Measurements from ENCODE around the gene SFSWAP.
"Not testable (repeated sequence)": the region's sequence is repeated elsewhere in the genome, so short reads cannot be mapped to it uniquely, and the experiment has no call there.

Gene SFSWAP

DNA sequence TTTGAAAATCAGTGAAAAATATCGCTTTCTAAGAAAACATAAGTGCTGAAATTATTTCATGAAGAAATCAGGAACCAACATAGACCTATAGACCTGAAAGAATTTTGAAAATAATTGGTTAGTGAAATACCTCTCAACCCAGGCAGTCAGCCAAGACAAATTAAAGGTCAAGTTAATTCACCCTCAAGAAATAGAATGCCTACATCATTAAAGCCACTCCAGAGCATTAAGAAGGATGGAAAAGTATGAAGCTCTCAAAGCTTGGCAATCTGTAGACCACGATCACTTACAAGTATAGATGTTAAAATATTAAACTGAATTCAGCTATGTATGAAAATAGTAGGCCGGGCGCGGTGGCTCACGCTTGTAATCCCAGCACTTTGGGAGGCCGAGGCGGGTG lies 48.3 kb downstream of the SFSWAP start:
- DNase-seq (ENCODE audit: low read depth) = no peak

DNA sequence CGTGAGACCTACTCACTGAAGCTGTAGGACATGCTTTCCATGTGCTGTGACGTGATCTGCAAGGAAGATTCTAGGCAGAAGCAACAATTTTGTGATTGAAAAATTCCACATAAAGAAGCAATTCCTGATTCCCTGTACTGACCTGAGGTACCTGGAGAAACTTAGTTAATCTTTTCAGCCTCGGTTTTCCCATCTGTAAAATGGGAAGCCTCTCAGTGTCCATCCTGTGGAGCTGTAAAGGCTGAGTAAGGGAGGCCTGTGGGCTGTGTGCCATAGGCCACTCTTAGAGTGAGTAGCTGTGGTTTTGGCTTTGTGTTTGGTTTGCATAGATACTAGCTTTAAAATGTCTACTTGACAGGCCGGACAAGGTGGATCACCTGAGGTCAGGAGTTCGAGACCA lies 50.7 kb downstream of the SFSWAP start:
- DNase-seq (ENCODE audit: low read depth) = no peak

DNA sequence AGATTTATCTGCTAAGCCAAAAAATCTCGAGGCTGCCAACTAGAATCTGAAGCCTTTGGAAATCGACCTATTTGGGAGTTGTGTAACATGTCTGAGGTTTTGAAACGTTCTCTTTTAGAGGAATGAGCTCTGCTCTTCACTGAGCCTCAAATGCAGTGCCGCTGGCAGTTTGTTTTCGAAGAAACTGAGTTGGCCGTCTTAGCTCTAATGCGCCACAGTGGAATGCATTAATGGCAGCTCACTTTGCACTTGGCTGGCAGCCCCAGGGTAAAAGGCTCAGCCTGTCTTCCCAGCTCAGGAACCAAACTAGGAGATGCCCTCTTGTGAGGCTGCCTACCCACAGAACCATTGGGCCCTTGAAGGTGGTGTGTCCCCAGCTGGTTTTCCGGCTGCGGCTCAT lies 53.8 kb downstream of the SFSWAP start:
- no peak for DNase-seq (ENCODE audit: low read depth)

DNA sequence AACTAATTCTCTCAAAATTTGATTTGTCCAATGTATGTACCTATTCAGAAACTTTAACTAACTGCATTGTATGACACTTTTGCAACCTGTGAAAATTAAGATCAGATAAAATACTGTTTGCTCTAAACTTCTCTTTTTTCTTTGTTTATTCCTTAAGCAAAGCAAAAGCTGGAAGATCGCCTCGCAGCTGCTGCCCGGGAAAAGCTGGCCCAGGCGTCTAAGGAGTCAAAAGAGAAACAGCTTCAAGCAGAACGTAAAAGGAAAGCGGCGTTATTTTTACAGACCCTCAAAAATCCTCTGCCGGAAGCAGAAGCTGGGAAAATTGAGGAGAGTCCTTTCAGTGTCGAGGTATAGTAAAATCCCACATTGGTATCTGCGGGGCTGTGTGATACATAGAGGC lies 55.1 kb downstream of the SFSWAP start:
- DNase-seq (ENCODE audit: low read depth) = no peak

DNA sequence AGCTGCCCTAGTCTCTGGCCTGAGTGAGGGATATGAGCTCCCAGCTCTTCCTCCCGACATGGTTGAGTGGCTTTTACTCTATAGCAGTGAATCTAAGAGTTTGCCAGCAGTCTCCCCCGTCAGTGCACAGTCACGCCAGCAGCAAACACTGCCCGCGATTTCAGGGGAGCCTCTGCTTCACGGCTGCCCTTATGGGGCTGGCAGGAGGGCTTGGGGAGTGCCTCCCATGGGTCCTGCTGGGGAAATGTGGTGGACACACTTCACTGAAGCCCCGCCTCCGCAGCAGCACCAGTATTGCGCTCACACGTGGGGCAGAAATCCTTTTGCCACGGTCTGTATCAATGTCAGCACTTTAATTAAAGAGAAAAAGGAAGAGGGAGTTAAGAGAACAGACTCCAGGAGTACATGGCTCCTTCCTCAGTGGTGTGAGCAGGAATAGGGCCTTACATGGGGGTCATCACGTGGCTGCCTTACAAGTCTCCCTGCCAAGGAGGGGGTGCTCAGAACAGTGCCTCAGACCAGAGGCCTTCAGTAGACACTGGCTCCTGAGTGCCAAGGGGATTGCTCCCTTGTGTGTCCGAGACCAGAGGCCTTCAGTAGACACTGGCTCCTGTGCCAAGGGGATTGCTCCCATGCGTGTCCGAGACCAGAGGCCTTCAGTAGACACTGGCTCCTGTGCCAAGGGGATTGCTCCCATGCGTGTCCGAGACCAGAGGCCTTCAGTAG lies 55.7 kb downstream of the SFSWAP start:
- DNase-seq (ENCODE audit: low read depth) = no peak

DNA sequence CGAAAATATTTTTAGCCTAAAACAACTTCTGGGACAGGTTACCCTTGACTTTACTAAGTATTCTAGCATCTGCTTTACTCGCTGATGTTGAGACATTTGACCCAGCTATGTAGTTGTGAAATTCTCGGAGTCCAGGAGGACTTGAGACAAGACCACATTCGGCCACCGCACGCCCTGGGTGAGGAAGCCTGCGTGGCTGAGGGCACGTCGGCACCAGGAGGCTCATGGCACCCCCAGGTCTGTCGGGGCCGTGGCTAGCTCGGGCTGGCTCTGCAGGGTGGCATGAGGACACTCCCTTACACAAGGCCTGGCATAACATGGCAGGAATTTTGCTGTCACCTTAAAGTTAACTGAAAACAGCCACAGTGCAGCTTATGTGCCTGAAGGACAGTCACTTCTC lies 59.2 kb downstream of the SFSWAP start:
- no peak for DNase-seq (ENCODE audit: low read depth)

DNA sequence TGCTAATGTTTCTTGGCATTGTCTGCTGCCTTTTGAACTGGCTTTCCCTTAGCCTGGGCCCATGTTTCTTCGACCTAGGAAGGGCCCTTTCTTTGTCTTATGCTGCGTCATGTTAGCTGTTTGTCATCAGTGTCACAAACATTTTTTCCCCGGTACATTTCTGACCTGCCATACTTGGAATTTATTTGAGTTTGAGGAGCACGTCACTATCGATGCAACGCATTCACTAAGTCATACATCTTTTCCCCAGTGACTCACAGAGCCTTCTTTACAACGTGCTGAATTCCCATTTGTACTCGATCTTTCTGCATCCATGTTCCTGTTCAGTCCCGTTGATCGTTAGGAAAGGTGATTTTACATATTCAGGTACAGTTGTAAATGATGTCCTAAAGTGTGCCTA lies 61.1 kb downstream of the SFSWAP start:
- no peak for DNase-seq (ENCODE audit: low read depth)

DNA sequence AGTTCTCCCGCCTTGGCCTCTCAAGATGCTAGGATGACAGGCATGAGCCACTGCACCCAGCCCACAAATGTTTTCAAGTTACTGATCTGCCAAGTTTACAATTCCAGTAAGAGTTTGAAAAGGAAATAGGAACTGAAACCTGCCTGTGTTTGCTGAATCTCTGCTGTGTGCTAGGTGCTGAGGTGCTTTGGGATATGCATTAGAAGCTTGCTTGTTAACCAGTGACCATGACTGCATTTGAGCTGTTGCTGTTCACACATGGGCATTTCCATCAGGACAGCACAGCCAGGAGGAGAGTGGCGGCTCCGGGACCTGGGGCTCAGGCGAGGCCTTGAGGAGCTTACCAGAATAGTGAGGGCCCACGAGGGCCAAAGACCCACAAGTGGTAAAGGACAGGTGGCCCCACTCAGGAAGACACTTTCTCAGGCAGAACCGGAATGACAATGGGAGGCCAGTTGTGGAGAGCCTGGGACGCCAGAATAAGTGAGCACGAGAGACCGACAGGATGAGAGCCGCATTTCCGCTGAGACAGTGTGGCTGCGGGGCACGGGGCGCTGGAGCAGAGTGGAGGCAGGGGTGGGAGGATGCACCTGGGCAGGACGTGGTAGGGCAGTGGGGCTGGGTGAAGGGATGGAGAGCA lies 62.8 kb downstream of the SFSWAP start:
- no peak for DNase-seq (ENCODE audit: low read depth)

DNA sequence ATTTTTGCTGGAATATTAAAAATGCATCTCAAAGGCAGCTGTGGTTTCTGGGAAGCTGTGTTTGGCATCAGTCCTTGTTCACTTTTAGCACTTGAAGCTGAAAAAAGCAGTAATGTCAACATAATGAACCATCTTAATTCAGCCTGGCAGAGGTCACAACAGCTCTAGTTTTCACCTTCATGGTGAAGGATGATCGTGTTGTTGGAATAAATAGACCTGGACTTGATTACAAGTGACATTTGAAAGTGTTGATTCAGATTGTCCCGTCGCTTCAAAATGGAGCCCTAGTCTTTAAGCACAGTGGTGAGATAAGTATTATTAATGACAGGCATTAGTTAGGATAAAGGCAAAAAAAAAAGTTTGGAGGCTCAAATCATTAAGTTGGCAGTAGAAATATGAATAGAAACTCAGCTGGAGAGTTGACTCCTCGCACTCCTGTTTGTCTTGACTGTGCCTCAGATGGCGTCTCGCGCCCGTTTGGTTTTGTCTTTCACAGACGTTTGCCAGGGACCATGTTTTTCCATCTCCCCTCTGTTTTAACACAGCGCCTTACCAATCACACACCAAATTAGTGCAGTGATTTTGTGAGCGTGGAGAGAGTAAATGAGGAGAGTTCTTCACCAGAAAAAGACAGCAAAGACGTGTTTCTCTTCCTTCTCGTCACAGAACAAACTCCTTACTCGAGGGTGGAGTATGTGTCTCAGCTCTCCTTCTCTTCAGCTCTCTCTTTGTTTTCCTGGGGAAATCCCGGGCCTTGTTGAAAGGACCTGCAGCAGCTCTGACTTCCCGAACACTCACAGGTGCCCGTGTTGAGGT lies 63.9 kb downstream of the SFSWAP start:
- DNase-seq (ENCODE audit: low read depth) = no peak

DNA sequence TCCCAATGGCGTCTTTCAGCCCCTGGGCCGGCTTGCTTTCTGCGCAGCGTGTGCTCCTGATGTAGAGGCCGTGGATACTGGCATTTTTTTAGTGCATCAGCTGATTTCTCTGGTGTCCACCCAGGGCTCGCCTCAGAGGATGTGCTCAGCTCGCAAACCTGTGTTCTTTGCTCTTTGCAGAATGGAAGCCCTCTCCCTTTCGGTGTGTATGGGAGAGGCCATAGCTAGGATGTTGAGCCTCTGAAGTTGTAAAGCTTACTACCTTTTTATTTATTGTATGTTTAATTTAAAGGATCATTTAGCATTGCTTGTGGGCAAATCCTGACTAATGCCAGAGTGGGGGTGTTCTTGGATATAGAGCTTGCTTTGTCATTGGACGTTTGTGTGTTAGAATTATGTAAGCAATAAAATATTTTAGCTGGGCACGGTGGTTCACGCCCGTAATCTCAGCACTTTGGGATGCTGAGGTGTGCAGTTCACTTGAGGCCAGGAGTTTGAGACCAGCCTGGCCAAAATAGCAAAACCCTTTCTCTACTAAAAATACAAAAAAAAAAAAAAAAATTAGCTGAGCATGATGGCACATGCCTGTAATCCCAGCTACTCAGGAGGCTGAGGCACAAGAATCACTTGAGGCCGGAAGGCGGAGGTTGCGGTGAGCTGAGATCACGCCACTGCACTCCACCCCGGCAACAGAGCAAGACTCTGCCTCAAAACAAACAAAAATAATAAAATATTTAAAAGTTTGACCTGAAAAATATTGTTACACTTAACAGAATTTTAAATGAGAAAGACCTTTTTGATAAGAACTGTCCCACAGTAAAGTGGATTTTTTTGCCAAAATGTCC lies 64.7 kb downstream of the SFSWAP start:
- DNase-seq (ENCODE audit: low read depth) = no peak

DNA sequence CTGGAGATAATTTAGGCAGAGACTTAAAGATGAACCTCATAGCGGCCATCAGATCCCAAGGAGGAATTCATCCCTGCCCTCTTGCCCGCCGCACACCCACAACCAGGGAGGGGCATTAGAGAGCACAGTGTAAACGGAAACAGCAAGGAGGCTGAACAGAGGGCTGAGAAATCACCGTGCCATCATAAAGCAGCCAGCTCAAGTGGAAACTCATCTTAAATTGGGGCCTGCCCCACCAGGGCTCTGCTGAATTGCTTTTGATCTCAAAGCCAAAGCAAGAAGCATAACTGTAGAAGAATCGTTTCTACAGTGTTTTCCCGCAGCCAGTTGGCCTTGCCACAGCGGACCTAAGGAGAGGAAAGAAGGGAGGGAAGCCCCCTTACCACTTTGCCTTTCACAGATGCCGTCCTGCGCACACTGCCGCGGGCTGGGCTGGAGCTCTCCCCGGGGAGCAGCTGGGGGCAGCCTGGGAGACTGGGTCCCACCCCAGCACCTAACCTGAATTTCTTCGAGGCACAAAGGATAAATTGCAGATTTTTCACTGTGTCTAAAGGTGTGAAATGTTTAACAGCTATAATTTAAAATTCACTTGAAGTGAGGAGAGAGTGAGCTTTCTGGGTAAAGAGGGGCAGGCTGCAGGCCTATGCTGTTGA lies 65.5 kb downstream of the SFSWAP start:
- DNase-seq (ENCODE audit: low read depth) = no peak

DNA sequence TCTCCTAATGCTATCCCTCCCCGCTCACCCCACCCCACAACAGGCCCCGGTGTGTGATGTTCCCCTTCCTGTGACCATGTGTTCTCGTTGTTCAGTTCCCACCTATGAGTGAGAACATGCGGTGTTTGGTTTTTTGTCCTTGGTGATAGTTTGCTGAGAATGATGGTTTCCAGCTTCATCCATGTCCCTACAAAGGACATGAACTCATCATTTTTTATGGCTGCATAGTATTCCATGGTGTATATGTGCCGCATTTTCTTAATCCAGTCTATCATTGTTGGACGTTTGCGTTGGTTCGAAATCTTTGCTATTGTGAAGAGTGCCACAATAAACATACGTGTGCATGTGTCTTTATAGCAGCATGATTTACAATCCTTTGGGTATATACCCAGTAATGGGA lies 66.4 kb downstream of the SFSWAP start:
- not testable (repeated sequence) for DNase-seq (ENCODE audit: low read depth)

DNA sequence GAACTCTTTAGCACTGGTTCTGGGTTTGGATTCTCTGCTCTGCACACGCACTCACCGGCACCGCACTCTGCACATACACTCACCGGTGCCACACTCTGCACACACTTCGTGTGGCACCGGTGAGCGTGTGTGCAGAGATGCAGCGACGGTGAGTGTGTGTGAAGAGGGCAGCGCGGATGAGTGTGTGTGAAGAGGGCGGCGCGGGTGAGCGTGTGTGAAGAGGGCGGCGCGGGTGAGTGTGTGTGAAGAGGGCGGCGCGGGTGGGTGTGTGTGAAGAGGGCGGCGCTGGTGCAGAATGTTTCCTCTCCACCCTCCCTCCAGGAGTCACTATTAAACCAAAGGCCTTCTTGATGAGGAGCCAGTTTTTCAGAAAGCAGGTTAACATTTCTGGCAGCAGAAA lies 68.1 kb downstream of the SFSWAP start:
- no peak for DNase-seq (ENCODE audit: low read depth)

DNA sequence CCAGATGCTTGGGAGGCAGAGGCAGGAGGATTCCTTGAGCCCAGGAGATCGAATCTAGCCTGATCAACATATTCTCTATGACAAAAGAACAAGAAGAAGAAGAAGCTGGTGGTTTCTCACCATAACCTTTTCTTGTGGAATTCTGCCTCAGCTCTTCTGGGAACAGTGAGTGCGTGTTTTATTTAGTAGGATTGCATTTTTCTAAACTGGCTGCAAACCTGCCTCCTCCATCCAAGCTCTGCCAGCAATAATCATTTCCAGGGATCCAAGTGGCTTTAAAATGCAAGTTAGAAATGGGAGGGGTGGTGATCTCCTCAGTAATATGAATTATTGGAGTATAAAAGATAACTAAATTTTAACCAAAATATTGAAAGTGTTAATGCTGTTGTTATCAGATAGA lies 71.2 kb downstream of the SFSWAP start:
- DNase-seq (ENCODE audit: low read depth) = no peak

DNA sequence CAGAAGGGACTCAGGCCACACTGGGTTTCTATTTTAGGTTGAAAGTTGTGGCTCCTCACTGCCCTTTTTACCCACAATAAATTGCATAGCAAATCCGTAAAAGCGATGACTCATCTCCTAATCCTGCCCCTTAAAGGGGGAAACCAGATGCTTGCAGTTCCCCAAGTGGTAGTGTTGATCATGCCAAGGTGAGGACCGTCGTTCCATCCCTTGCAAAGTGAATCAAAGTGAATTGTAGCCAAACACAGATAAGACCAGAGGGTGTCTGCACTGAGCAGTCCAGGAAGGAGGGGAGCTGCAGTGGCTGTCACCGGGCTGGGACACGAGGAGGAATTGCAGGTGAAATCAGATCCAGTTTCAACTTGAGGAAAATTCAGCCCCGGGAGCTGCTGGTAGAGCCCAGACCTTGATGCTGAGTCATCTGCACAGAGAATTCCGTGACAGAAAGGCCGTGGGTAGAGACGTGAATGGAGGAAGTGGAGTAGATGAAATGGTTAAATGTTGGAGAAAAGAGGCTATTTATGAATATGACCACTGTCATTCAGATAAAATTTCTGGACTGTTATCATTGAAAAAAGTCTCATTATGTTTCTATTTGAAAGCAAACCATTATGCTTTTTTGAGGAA lies 73.1 kb downstream of the SFSWAP start:
- no peak for DNase-seq (ENCODE audit: low read depth)

DNA sequence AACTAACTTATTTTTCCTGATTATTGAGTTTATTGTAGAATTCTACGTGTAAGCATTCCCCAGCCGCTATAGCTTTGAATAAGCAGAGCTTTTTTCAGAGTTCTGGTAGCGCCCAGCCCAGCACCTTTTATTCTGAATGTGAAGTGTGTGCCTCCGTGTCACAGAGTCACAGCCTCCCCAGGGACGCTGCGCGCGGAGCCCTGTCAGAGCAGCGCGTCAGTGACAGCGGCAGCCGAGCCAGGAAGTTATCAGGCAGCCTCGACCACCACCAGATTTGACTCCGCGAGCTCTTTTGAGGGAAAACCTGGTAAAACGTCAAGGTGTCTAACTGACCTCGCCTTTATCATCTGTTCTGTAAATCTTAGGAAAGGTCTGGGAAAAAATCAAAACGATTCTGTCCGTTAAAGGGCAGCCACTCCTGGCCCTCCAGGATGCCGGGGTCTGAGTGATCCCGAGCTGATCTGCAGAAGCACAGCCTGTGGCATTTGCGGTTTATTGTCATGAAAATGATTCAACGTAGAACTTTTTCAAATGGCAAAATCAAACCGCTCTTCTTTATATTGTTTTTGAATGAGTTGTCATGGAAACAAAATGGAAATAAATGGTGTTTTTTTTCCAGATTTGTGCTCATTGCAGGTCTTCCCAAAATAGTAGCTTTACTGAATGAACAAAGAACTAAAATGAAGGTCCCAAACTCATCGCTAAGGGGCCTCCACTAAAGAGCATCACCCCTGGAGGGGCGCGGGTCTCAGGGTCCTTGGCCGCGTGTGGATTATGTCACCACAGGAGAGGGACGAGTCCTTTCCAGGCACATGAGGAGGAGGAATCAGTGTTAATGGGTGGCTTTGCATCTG lies 74.2 kb downstream of the SFSWAP start:
- DNase-seq (ENCODE audit: low read depth) = no peak

DNA sequence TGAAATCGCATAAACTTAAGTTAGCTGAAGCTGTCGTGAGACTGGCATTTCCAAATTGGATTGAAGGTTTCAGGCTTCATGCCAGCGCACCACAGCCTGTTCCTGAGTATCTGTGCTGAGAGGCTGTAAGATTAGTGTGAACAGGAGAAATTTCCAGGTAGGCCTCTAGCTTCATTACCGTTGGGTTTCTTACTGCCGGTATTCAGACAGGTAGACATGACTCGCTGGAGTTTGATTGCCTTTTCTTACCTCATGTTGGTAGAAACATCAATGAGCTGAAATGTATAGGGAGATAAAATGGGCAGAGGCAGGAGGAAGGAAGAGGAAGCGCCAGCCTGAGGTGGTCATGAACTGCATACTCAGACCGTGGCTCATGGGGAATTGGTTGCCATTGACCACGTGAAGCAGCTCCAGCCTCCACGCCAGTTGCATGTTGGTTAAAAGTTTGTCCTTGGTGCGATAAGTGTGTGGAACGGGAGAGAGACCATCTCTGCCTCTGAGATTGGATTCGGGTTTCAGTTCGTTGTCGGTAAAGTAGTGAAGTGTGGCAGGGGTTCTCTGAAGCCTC lies 75.0 kb downstream of the SFSWAP start:
- DNase-seq (ENCODE audit: low read depth) = no peak

DNA sequence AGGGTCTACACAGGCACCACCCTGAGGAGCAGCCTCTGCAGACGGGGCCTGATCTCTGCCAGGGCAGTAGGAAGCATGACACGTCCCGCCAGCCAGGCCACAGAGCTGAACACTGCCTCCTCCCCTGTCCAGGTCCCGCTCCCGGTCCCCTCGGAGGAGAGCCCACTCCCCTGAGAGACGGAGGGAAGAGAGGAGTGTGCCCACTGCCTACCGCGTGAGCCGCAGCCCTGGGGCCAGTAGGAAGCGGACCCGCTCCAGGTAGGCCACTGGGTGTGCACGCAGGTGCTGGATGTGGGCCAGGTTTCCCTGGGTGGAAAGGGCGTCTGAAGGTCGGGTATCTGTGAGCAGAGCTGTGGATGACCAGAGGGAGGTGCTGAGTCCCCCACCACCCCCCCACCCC lies 75.4 kb downstream of the SFSWAP start:
- DNase-seq (ENCODE audit: low read depth) = no peak

DNA sequence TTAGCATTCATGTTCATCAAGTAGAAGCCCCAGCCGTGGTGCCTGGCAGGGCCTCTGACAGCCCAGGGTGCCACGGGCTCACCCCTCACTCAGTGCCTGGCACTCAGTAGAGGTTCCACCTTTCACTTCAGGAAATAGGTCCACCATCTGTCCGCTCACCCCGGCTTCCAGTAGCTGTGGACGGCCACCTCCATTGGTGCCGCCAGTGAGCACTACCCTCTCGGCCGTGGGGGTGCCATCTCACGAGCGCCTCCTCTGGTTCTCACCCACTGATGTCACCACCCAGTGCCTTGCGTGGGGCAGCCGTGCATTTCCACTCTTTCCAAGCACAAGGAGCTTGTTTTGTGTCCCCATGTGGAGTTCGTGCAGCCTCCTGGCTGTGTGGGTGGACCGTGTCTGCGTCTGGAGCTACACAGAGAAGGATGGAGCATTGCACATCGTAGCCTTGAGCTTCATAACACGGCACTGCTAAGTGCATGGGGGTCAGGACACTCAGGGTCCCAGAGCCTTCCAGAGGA lies 76.3 kb downstream of the SFSWAP start:
- DNase-seq (ENCODE audit: low read depth) = no peak

DNA sequence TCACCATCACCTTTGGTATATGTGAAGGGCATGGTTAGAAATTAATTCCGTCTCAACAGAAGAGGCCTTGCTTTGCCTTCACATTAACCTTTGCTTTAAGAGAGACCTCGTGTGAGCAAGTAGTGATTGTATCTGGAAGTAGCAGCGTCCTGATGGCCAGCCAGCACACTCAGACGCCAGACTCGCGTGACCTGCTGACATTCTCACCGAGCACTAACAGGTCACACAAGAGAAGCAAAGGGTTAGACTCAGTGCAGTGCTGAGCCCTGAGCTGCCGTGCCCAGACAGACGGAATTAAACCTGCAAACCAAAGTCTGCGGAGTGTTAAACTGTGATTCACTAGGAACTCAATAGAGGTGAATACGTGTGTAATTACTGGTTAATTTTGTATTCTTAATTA lies 77.2 kb downstream of the SFSWAP start:
- no peak for DNase-seq (ENCODE audit: low read depth)
